Heart left ventricle (tissue), 16 donors: Measurements from ENCODE around the gene RCL1. TPM values are rescaled to one million over a fixed set of nuclear protein-coding genes. Genes with fewer than 3 reads are reported as not detected.

Experiments
- ATAC-seq, 4 donors: fragments of 200-7000 bp; cut with Tn5 transposase; one replicate each; pipeline ENCODE4 v1.9.1; 2020 to 2022; ENCODE audit warnings: moderate library complexity in 4 of 4, mild to moderate bottlenecking in 3 of 4, moderate number of reproducible peaks in 1 of 4
- DNase-seq, 5 donors: peaks; one replicate each; pipeline ENCODE4 v3.0.0-alpha.2; 2020
- H3K27ac ChIP-seq, 12 donors: fragments of 200-600 bp; sonication (generic) in 4 of 12; one replicate each; pipeline versions ENCODE4 v1.5.0 to v1.8.0; 2016 to 2022; ENCODE audit warnings: mild to moderate bottlenecking in 2 of 12
- H3K27me3 ChIP-seq, 9 donors: fragments of 200-600 bp; sonication (generic) in 2 of 9; one replicate each; pipeline versions ENCODE4 v1.5.1 to v1.8.0; 2016 to 2022; ENCODE audit warnings: mild to moderate bottlenecking in 3 of 9
- H3K36me3 ChIP-seq, 9 donors: fragments of 200-600 bp; sonication (generic) in 2 of 9; one replicate each; pipeline versions ENCODE4 v1.5.0 to v1.8.0; 2018 to 2022; ENCODE audit warnings: mild to moderate bottlenecking in 2 of 9
- H3K4me1 ChIP-seq, 12 donors: fragments of 200-600 bp; sonication (generic) in 4 of 12; one replicate each; pipeline versions ENCODE4 v1.5.0 to v1.8.0; 2016 to 2022; ENCODE audit warnings: mild to moderate bottlenecking in 3 of 12
- H3K4me3 ChIP-seq, 12 donors: fragments of 200-600 bp; sonication (generic) in 4 of 12; one replicate each; pipeline versions ENCODE4 v1.5.0 to v1.8.0; 2017 to 2022; ENCODE audit warnings: mild to moderate bottlenecking in 9 of 12, moderate library complexity in 4 of 12
- H3K9me3 ChIP-seq, 12 donors: fragments of 200-600 bp; sonication (generic) in 4 of 12; one replicate each; pipeline versions ENCODE4 v1.5.0 to v1.8.0; 2016 to 2022; ENCODE audit warnings: mild to moderate bottlenecking in 1 of 12
- POLR2A ChIP-seq, 2 donors: fragments of 450-650 bp; IDR thresholded peaks; one replicate each; pipeline ENCODE4 v1.6.1; 2017; ENCODE audit warnings: antibody characterized with exemption in 2 of 2, mild to moderate bottlenecking in 2 of 2, moderate library complexity in 2 of 2
- WGBS, 4 donors: extraction: QIAGEN DNeasy Blood & Tissue Kit in 2 of 4; methylation state at CpG; one replicate each; pipeline versions ENCODE4 v1.1.5 to v1.1.7; 2013 to 2018; 5-methylcytosine and 5-hydroxymethylcytosine counted together
- intact Hi-C, 10 donors: fragments of 100-400 bp; cut with DNase I; formaldehyde crosslinking; loops; one replicate each; pipeline versions ENCODE4 v1.11.1 to v1.14.2; 2022
- polyA plus RNA-seq, 2 donors: library from polyadenylated mRNA; stranded (reverse); fragments of 200-250 nt; gene quantifications; one replicate each; pipeline ENCODE4 v1.2.3, GENCODE V29; 2013
- total RNA-seq, 9 donors: library from RNA; depleted of rRNA in 2 of 9; stranded (reverse); fragments of >200 nt in 2 of 9; fragmentation: NEBNext Ultra II Directional in 3 of 9; extraction: Animal tissue kit (Norgen Biotek cat#: 25700) in 3 of 9; gene quantifications; one replicate each; pipeline versions ENCODE4 v1.1.0 to v1.2.4, GENCODE V29; 2016 to 2023
- TF ChIP-seq, protein P1 (sequence below), 12 donors: fragments of 200-600 bp; sonication (generic) in 4 of 12; IDR thresholded peaks; one replicate each; pipeline versions ENCODE4 v1.5.0 to v1.8.0; 2018 to 2022; ENCODE audit warnings: antibody characterized with exemption in 12 of 12, mild to moderate bottlenecking in 5 of 12
- donor health status: ischemic (EF 13 %, LVEDD 7.1; RV severe dilation, severe dysfunction).
- donor health status: healthy with polysubstance abuse.
- donor health status: DM: no; HTN: yes; CAD: no.
- donor health status: DM: no; HTN: no; CAD: no.
- donor health status: ischemic (EF 25% LVEDD 6.9; RV normal size, moderate dysfunction).
- donor health status: ischemic (EF 25% LVEDD 5.7; RV mildly dilated, moderate dysfunction).
- donor health status: healthy.
- donor health status: DM: yes; HTN: yes; CAD: no.
- donor health status: ischemic (EF 35%, LVEDD 5.7; RV mildly dilated, moderate dysfunction).
- donor health status: nonischemic (EF 11% LVEDD 7.7; RV severe dilation, severe dysfunction).
- donor health status: DM: yes; HTN: yes; CAD: no.
- donor health status: PGD.
- donor health status: ischemic (EF 29% LVEDD 5.4; RV normal size, mild dysfunction).
- donor health status: nonischemic (EF 23%, LVEDD 6.1; RV moderate dilation, normal function).

RCL1 gene
- total and polyA plus RNA-seq, 11 donors, result 3.8 to 11.3 (median 7.2) TPM

DNA sequence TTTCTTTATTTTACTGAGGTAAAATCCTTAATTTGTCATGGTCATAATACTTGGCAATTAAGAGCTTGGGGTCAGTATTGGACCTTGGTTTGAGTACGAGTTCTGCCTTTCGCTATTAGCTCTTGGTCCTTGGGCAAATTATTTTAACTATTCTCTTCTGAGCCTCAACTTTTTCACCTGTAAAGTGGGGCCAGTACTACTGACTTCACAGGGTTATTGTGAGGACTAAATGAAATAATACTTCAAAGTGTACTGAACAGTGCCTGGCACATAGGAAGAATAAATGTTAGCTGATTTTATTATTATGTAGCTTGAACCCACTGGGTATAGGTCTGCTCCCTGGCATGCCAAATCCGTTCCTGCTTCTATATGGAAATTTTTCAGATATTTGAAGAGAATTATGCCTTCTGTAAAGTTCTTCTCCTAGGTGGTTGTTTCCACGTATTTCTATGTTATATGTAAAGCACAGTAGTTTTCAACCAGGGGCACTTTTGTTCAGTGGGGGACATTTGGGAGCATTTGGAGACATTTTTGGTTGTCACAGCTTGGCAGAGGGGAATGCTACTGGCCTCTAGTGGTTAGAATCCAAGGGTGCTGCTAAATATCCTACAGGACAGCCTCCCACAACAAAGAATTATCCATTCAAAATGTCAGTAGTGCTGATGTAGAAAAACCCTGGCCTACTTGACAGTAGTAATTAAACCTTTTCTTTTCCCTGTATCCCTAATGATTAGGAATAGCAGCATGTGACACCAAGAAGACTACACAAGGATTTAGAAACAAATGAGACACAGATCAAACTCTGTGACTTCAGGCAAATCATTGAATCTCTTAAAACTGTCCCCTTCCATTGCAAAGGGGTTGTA, 4.5 kb downstream of the RCL1 start:
- H3K4me3 ChIP-seq, result no peak overlapping the region
- WGBS, 4 donors, result 87 to 92% (median 89%) methylated on average over 4 of the region's 4 CpGs
- no peak for ATAC-seq
- no peaks in the 10 kb centered on the region for H3K36me3 ChIP-seq
- intact Hi-C loops, result loop anchor here in 8 of 10 donors (5.0 to 10.0 kb wide), 4 partner anchors 35 to 188 kb away; partner anchors contain the start of genes JAK2 (in 6 of the 8) and AK3 (in 2 of the 8)
- peak overlapping the region in 1 of 12 donors; percentile 33 for H3K27ac ChIP-seq
- H3K4me1 ChIP-seq, result peaks cover 0 to 45% (median 30%) of the 10 kb centered on the region in 12 donors
- TF ChIP-seq POLR2A (IDR thresholded peaks at IDR 0.05), result no peak
- TF ChIP-seq, protein P1, sequence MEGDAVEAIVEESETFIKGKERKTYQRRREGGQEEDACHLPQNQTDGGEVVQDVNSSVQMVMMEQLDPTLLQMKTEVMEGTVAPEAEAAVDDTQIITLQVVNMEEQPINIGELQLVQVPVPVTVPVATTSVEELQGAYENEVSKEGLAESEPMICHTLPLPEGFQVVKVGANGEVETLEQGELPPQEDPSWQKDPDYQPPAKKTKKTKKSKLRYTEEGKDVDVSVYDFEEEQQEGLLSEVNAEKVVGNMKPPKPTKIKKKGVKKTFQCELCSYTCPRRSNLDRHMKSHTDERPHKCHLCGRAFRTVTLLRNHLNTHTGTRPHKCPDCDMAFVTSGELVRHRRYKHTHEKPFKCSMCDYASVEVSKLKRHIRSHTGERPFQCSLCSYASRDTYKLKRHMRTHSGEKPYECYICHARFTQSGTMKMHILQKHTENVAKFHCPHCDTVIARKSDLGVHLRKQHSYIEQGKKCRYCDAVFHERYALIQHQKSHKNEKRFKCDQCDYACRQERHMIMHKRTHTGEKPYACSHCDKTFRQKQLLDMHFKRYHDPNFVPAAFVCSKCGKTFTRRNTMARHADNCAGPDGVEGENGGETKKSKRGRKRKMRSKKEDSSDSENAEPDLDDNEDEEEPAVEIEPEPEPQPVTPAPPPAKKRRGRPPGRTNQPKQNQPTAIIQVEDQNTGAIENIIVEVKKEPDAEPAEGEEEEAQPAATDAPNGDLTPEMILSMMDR (IDR thresholded peaks at IDR 0.05), result peak; percentile 52 to 82 (median 74)
- no peaks in the 10 kb centered on the region for H3K27me3 ChIP-seq
- no peaks in the 10 kb centered on the region for H3K9me3 ChIP-seq
- no peak for DNase-seq

DNA sequence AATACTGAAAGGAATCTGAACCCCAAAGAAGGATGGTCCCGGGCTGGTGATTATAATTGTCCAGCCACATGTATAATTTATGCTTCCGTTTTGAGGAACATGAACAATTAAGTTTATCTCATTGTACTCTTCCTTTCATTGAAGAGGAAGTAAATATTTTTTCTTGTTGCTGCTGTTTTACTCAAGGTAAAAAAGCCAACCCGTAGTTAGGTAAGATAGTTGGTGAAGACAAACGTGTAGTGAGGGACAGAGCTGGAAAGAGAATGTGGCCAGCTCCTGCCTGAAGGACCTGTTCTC, 5.1 kb downstream of the RCL1 start:
- Histone ChIP-seq H3K27ac (peak overlapping the region in 3 of 12 donors; percentile 14 to 33 (median 16)), H3K4me3 (no peak overlapping the region), H3K27me3 (no peaks in the 10 kb centered on the region), H3K36me3 (no peaks in the 10 kb centered on the region), H3K9me3 (no peaks in the 10 kb centered on the region), H3K4me1 (peaks cover 0 to 42% (median 30%) of the 10 kb centered on the region in 12 donors)
- 29 to 43% (median 34%) methylated on average over 4 of the region's 4 CpGs for WGBS, 4 donors
- no peak for TF ChIP-seq POLR2A (IDR thresholded peaks at IDR 0.05)
- TF ChIP-seq, protein P1 (IDR thresholded peaks at IDR 0.05), result no peak
- ATAC-seq (no peak), DNase-seq (no peak)
- intact Hi-C loops, result loop anchor here in 8 of 10 donors (5.0 to 10.0 kb wide), 4 partner anchors 36 to 187 kb away; partner anchors contain the start of genes JAK2 (in 6 of the 8) and AK3 (in 2 of the 8)

DNA sequence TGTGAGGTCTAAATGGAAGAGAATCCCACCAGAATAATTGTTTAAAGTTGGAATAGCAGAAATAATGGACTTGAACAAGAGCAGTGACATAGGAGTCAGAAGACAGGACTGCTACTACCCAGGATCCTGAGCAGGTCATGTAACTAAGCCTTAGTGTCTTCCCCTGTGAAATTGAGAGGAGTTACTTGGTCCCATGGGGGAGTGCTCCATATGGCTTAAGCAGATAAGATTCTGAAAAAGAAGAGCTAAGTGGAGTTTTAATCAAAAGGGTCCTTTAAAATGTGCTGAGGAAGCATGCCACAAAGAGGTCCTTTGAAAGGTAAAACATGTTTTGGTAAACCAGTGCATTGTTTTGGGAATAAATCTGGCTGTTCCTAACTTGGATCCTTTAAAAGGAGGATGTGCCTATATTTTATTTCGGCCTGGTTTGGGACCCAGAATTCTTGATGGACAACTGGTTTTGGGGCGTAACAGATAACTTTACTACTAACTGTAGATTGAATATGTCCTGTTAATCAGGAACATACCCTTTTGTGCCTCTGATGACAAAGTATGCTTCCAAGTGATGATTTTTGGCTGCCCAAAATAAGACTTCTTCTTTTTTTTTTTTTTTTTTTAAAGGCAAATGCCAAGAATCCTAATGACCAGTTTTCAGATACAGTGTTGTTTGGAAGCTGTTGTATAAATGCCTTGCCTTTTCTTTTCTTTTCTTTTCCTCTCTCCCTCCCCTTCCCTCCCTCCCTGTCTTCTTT, 5.7 kb downstream of the RCL1 start:
- TF ChIP-seq POLR2A (IDR thresholded peaks at IDR 0.05), result no peak
- TF ChIP-seq, protein P1 (IDR thresholded peaks at IDR 0.05), result no peak
- Histone ChIP-seq H3K4me3 (no peak overlapping the region), H3K4me1 (peaks cover 0 to 42% (median 29%) of the 10 kb centered on the region in 12 donors), H3K9me3 (no peaks in the 10 kb centered on the region), H3K27ac (peak overlapping the region in 3 of 12 donors; percentile 14 to 33 (median 16)), H3K36me3 (no peaks in the 10 kb centered on the region), H3K27me3 (no peaks in the 10 kb centered on the region)
- DNase-seq, result no peak
- peak in 1 of 4 donors; percentile 27 for ATAC-seq
- WGBS, 4 donors, result 64 to 88% (median 80%) methylated on average over 2 of the region's 2 CpGs
- intact Hi-C loops, result loop anchor here in 8 of 10 donors (5.0 to 10.0 kb wide), 4 partner anchors 36 to 186 kb away; partner anchors contain the start of genes JAK2 (in 6 of the 8) and AK3 (in 2 of the 8)
